Muscle layer of duodenum (tissue), 2 donors: ENCODE measurements around the gene TBC1D22A.
"Not testable (repeated sequence)": the region's sequence is repeated elsewhere in the genome, so short reads cannot be mapped to it uniquely, and the experiment has no call there.

Experiments used
- H3K27ac ChIP-seq: one replicate; pipeline ENCODE4 v1.7.0; 2013; ENCODE audit warnings: mild to moderate bottlenecking, low read length
- H3K27me3 ChIP-seq: one replicate; pipeline ENCODE4 v1.7.0; 2013; ENCODE audit warnings: low read depth, mild to moderate bottlenecking, control low read depth, low read length
- H3K36me3 ChIP-seq, 2 donors: one replicate each; pipeline ENCODE4 v1.7.0; 2013; ENCODE audit warnings: low read length in 2 of 2, control low read depth in 1 of 2, mild to moderate bottlenecking in 1 of 2; ENCODE audit not compliant: insufficient read depth in 2 of 2, control insufficient read depth in 1 of 2
- H3K4me1 ChIP-seq, 2 donors: one replicate each; pipeline ENCODE4 v1.7.0; 2013; ENCODE audit warnings: low read length in 2 of 2, mild to moderate bottlenecking in 2 of 2, control low read depth in 1 of 2, moderate library complexity in 1 of 2; ENCODE audit not compliant: insufficient read depth in 2 of 2, control insufficient read depth in 1 of 2
- H3K4me3 ChIP-seq, 2 donors: one replicate each; pipeline ENCODE4 v1.7.0; 2013; ENCODE audit warnings: low read length in 2 of 2, low read depth in 1 of 2, mild to moderate bottlenecking in 1 of 2
- H3K9me3 ChIP-seq, 2 donors: one replicate each; pipeline ENCODE4 v1.7.0; 2013; ENCODE audit warnings: low read length in 2 of 2, control low read depth in 1 of 2, mild to moderate bottlenecking in 1 of 2; ENCODE audit not compliant: control insufficient read depth in 1 of 2
- donor health status: healthy.

Gene TBC1D22A

DNA sequence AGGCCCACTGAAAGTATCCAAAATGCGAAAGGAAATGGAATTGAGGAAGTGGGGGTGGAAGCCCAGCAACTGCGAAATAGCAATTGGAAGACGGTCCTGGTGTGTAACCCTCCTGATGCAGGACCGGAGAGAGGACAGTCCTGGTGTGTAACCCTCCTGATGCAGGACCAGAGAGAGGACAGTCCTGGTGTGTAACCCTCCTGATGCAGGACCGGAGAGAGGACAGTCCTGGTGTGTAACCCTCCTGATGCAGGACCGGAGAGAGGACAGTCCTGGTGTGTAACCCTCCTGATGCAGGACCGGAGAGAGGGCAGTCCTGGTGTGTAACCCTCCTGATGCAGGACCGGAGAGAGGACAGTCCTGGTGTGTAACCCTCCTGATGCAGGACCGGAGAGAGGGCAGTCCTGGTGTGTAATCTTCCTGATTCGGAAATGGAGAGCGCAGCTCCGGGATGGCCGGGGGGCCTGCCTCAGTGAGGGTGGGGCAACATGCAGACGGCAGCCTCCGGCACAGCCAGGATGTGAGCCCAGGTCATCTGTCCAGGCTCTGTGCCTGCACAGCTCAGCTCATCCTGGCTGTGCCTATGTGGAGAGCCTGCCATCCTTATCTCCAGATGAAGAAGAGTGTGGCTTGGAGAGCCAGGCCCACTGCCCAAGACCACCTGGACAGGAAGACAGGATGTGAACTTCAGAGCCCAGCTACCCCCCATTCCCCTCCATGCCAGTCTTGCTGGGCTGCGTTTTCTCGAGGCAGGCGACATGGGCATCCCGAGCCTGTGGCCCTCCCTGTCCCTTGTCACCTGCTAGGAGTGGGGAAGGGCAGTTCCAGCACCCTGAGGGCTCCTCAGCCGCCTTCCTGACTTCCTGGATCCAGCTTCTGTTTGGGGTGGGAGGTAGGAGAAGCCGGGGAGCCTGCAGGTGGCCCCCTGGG, 408.3 kb downstream of the TBC1D22A start:
- not testable (repeated sequence) for H3K36me3 ChIP-seq, H3K27me3 ChIP-seq

DNA sequence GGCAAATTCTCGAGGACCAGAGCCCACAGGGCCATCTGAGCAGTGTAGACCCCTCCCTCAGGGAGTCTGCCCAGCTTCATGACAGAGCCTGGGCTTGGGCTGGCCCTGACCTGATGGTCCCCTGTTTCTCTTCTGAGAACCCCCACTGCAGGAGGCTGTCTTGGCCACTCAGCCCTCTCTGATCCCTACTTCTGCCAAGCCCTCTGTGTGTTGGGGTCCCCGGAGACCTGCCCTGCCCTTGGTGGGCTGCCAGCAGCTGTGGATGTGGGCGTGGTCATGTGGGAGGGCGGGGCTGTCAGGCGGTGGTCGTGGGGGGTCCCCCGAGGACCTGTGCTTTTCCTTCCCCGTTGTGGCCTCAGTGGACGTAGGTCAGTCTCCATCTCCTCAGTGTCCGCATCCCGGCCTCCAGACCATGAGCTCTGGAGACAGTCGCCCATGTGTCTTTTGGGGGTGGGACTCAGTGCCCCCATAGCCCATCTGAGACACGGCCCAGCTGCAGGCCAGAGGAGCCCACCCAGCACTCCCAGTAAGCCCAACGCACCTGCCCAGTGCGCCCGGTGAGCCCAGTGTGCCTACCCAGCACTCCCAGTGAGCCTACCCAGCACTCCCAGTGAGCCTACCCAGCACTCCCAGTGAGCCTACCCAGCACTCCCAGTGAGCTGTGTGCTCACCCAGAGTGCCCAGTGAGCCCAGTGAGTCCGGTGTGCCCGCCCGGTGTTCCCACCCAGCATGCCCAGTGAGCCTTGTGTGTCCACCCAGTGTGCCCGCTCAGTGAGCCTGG, 409.2 kb downstream of the TBC1D22A start:
- no peak overlapping the region for H3K27ac ChIP-seq
- H3K27me3 ChIP-seq, result no peaks in the 10 kb centered on the region
- H3K9me3 ChIP-seq, result no peaks in the 10 kb centered on the region
- H3K36me3 ChIP-seq, result peaks cover 0 to 9% of the 10 kb centered on the region in 2 donors
- H3K4me3 ChIP-seq, result no peak overlapping the region
- no peaks in the 10 kb centered on the region for H3K4me1 ChIP-seq

More for the DNA sequence above, 408.3 kb downstream of the TBC1D22A start:
- not testable (repeated sequence) for H3K4me3 ChIP-seq, H3K27ac ChIP-seq, H3K9me3 ChIP-seq, H3K4me1 ChIP-seq

DNA sequence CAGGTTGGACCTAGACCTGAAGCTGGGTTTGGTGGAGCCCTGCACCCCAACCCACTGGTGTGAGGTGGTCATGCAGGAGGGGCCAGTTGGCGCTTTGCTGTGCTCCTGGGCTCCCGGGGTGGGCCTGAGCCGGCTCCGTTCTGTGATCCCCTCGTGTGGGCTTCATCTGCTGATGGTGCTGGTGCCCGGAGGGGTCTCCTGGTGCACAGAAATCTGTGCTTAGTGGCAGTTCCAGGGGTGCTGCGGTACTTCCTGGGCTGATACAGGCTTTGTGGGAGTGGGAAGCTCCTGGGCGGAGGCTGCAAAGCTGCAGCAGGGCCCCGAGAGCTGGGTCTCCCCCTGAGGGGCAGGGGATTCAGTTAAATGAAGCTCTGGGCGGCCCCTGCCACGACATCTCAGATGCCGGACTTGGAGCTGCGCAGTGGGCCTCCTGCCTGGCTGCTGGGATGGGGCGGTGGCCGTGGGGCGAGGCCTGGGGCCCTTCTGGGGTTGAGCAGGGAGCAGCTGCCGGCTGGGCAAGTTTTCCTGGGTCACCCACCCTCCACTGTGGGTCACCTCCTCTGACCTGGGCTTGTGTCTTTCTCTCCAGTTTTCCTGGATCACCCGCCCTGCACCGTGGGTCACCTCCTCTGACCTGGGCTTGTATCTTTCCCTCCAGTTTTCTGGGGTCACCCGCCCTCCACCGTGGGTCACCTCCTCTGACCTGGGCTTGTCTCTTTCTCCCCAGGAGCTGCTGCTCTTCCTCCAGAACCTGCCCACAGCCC, 410.5 kb downstream of the TBC1D22A start:
- H3K36me3 ChIP-seq, result peaks cover 0 to 7% of the 10 kb centered on the region in 2 donors
- no peaks in the 10 kb centered on the region for H3K27me3 ChIP-seq
- no peak overlapping the region for H3K4me3 ChIP-seq
- H3K27ac ChIP-seq, result no peak overlapping the region
- H3K9me3 ChIP-seq, result no peaks in the 10 kb centered on the region
- no peaks in the 10 kb centered on the region for H3K4me1 ChIP-seq

DNA sequence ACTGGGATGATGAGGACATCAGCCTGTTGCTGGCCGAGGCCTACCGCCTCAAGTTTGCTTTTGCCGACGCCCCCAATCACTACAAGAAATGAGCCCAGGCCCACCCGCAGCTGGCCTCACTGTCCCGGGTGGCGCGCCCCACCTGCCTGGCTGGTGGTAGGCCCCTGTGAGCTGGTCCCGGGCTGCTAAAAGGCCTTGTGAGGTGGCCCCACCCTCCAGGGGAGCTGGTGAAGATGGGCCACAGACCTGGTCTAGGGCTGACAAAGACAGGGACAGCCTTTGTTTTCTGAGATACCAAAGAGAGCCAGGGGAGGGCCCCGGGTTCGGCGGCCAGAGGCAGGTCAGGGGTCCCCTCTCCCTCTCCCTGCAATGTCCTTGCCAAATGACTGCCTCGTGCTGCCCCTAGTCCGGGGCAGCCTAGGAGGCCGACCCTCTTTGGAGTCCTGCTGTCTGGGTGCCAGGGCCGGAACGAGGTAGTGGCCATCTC, 411.1 kb downstream of the TBC1D22A start:
- Histone ChIP-seq H3K36me3 (peaks cover 0 to 7% of the 10 kb centered on the region in 2 donors), H3K27me3 (no peaks in the 10 kb centered on the region), H3K27ac (no peak overlapping the region), H3K9me3 (no peaks in the 10 kb centered on the region), H3K4me3 (no peak overlapping the region), H3K4me1 (no peaks in the 10 kb centered on the region)

DNA sequence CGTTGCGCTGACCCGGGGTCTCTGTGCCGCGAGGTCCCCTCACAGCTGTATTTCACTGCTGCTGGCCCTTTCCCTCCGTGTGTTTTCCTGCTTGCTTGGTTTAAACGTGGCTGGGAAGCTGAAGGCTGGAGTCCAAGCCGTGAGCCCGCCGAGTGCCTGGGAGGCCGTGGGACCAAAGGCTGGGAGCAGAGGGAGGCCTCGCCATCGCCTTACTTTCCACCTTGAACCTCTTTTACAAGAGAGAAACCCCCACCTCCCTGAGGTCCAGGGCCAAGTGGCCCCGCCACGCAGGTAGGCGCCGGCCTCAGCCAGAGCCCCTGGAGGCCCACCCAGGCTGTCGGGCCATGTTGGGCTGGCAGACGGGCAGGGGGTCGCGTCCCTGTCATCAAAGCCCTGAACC, 411.6 kb downstream of the TBC1D22A start:
- no peaks in the 10 kb centered on the region for H3K27me3 ChIP-seq
- H3K9me3 ChIP-seq, result no peaks in the 10 kb centered on the region
- H3K4me3 ChIP-seq, result no peak overlapping the region
- peaks cover 0 to 7% of the 10 kb centered on the region in 2 donors for H3K36me3 ChIP-seq
- H3K4me1 ChIP-seq, result no peaks in the 10 kb centered on the region
- no peak overlapping the region for H3K27ac ChIP-seq

DNA sequence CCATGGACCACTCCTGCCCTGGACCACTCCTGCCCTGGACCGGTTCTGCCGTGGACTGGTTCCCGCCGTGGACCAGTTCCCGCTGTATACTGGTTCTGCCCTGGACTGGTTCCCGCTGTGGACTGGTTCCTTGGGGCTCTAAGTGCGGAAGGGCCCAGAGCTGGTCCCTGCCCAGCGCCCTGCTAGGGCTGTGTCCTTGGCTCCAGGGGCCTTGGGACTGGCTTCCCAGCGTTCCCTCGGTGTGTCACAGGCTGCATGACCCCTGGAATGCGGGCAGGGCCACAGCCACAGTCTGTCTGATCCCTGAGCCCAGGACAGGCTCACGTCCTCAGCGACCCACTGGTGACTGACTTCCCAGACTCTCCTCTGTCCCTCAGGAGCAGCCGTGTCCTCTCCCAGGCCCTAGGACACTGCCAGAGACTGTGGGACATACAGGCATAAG, 412.2 kb downstream of the TBC1D22A start:
- Histone ChIP-seq H3K4me1 (no peaks in the 10 kb centered on the region), H3K9me3 (no peaks in the 10 kb centered on the region), H3K36me3 (peaks cover 0 to 7% of the 10 kb centered on the region in 2 donors), H3K27me3 (no peaks in the 10 kb centered on the region), H3K4me3 (no peak overlapping the region), H3K27ac (no peak overlapping the region)

DNA sequence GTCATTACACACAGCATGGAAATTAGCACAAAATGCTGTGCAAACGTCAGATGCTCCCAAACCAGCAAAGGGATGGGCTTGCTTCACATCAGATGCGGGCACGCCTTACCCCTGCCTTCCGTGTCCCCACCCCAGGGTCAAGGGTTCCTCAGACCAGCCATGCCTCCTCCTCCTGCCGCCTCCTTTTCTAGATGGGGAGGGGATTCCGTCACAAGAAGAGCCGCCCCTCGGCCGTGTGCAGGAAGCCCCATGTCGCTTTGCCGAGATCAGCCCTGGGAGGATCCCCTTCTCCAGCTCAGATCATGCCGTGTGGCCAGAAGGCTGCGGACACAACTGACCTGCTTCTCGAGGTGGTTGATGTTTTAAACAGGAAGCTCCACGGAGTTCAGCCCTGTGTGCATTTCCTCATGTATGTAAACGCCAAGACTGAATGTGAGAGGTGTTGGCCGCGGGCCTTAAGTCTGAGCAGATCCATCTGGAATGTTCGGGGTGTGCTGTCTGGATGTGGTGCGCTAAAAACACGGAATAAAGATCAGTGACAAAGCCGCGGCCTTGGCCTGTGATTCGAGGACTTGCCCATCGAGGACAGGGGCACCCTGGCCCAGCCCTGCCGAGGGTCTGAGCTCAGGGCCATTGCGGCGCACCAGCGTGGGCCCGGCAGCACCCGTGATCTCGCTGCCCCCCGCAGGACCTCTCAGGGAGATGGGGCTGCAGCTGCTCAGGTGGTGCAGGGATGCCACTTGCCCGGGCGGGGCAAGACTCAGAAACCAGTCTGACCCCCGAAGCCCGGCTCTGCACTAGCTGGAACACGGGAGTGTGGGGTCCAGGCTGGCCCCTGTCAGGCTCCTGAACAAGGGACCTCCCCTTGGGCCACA, 412.9 kb downstream of the TBC1D22A start:
- Histone ChIP-seq H3K27ac (no peak overlapping the region), H3K36me3 (peaks cover 0 to 7% of the 10 kb centered on the region in 2 donors), H3K4me1 (no peaks in the 10 kb centered on the region), H3K4me3 (no peak overlapping the region), H3K9me3 (no peaks in the 10 kb centered on the region), H3K27me3 (no peaks in the 10 kb centered on the region)

DNA sequence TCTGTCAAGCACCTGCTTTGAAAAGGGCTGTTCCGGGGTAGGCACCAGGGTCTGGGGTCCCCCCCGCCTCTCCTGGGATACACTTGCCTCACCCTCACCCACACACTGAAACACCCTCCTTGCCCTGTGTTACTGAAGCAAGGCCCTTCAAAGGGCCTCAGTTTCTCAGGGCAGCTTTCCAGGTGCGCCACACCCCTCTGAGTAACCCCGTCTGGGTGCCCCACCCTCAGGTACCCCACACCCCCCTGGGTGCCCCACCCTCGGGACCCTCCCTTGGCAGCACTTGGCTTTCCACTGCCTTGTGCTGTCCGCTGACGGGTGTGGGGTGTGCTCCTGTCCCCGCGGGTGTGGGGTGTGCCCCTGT, 413.6 kb downstream of the TBC1D22A start:
- no peak overlapping the region for H3K4me3 ChIP-seq
- peaks cover 0 to 7% of the 10 kb centered on the region in 2 donors for H3K36me3 ChIP-seq
- H3K27ac ChIP-seq, result no peak overlapping the region
- no peaks in the 10 kb centered on the region for H3K9me3 ChIP-seq
- H3K27me3 ChIP-seq, result no peaks in the 10 kb centered on the region
- H3K4me1 ChIP-seq, result no peaks in the 10 kb centered on the region

DNA sequence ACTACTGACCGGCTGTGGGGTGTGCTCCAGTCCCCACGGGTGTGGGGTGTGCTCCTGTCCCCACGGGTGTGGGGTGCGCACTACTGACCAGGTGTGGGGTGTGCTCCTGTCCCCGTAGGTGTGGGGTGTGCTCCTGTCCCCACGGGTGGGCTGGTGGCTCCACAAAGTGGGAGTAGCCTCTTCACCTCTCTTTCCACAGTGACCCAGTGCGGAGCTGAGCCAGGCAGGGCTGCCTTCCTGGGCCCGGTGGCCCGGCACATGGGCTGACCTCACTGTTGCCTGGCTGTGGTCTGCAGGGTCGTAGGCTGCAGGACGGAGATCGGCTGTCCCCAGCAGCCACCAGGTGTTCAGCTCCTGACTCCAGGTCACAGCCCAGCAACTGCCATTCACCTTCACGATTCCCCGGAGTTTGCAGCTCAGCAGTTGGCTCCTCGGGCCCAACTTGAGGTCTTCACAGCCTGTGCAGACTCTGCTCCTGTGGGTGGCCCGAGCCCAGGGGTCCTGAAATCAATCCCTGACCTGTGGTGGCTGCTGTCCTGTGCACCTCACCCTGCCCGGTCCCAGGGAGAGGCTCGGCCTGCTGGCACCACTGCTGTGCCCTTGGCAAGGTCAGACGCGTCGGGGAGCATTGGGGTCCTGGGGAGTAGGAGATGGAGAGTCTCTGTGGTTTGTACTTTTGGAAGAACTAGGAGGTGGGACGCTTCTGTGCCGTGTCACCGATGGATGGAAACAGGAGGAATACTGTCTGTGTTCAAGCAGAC, 414.3 kb downstream of the TBC1D22A start:
- H3K27me3 ChIP-seq, result no peaks in the 10 kb centered on the region
- H3K36me3 ChIP-seq, result peaks cover 0 to 7% of the 10 kb centered on the region in 2 donors
- H3K9me3 ChIP-seq, result no peaks in the 10 kb centered on the region
- no peak overlapping the region for H3K27ac ChIP-seq
- no peak overlapping the region for H3K4me3 ChIP-seq
- H3K4me1 ChIP-seq, result no peaks in the 10 kb centered on the region

DNA sequence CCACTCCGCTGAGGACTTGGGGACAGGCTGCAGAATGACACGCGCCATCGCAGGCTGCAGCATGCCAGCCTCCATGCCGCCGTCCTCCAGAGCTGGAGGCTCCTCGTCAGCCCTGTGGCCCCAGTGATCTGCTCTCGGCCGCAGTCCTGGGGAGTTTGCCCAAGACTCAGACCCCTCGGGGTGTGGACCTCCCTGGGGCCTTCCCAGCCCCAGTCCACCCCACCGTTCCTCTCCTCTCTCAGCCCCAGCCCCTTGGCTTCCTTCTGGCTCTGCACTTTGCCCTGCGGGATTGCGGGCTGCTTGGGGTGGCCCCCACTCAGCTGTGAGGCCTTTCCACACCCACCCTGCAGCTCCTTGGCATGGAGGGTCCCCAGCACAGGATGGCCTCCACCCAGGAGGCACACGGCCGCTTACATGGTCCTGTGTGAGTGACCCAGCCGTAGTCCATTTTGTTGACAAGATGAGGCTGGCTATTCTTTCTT, 414.9 kb downstream of the TBC1D22A start:
- Histone ChIP-seq H3K4me3 (no peak overlapping the region), H3K36me3 (peaks cover 0 to 7% of the 10 kb centered on the region in 2 donors), H3K9me3 (no peaks in the 10 kb centered on the region), H3K27ac (no peak overlapping the region), H3K4me1 (no peaks in the 10 kb centered on the region), H3K27me3 (no peaks in the 10 kb centered on the region)
